OCI-LY7 (cell line): ENCODE measurements around the gene CPHXL2. TPM values are rescaled to one million over a fixed set of nuclear protein-coding genes. Genes with fewer than 3 reads are reported as not detected.

ENCODE experiments used
- BruUV-seq: library from RNA; stranded (reverse); fragments of 400-500 nt; replicated peaks from 2 replicates; lab custom pipeline; 2021; lab: Mats Ljungman, UMichigan
- CTCF ChIA-PET: fragments of 300-600 bp; sonication (Branson Sonifier 250); formaldehyde crosslinking; loops from one replicate; lab custom pipeline; 2022; ENCODE audit warnings: antibody characterized with exemption; ENCODE audit not compliant: unreplicated experiment; lab: Charles Lee
- POLR2A ChIA-PET: fragments of 300-600 bp; sonication (Branson Sonifier 250); formaldehyde crosslinking; loops from one replicate; lab custom pipeline; 2022; ENCODE audit warnings: antibody characterized with exemption; lab: Charles Lee
- DNase-seq: peaks from one replicate; pipeline ENCODE4 v3.0.0-alpha.2; 2015; ENCODE audit warnings: low spot score
- H2AFZ ChIP-seq: fragments of 200-600 bp; sonication (generic), shearing (Covaris generic); 2 replicates; pipeline ENCODE4 v1.6.1; 2014; ENCODE audit warnings: mild to moderate bottlenecking, antibody characterized with exemption, low read length, moderate library complexity
- H3K27ac ChIP-seq: fragments of 200-600 bp; sonication (generic); 2 replicates; pipeline ENCODE4 v1.5.1; 2014; ENCODE audit warnings: mixed run types, low read depth, mild to moderate bottlenecking, moderate library complexity, low read length, inconsistent platforms; ENCODE audit not compliant: poor library complexity, severe bottlenecking
- H3K36me3 ChIP-seq: fragments of 200-600 bp; sonication (generic); 2 replicates; pipeline ENCODE4 v1.6.1; 2014; ENCODE audit warnings: mild to moderate bottlenecking, antibody characterized with exemption, low read length, moderate library complexity, mixed read lengths; ENCODE audit not compliant: insufficient read depth
- H3K4me1 ChIP-seq: fragments of 200-600 bp; sonication (generic); 2 replicates; pipeline ENCODE4 v1.5.1; 2014; ENCODE audit warnings: mild to moderate bottlenecking, low read length; ENCODE audit not compliant: insufficient read depth, poor library complexity, severe bottlenecking
- H3K4me2 ChIP-seq: fragments of 200-600 bp; sonication (generic); 2 replicates; pipeline ENCODE4 v1.6.1; 2014; ENCODE audit warnings: mild to moderate bottlenecking, low read length
- H3K4me3 ChIP-seq: fragments of 200-600 bp; sonication (generic); 2 replicates; pipeline ENCODE4 v1.5.1; 2014; ENCODE audit warnings: mild to moderate bottlenecking, low read depth, low read length; ENCODE audit not compliant: poor library complexity, severe bottlenecking
- H3K79me2 ChIP-seq: fragments of 200-600 bp; sonication (generic); 2 replicates; pipeline ENCODE4 v1.6.1; 2016; ENCODE audit warnings: low read depth, mild to moderate bottlenecking, low read length, moderate library complexity, mixed read lengths; ENCODE audit not compliant: insufficient read depth
- H3K9me2 ChIP-seq: fragments of 200-600 bp; sonication (generic); 2 replicates; pipeline ENCODE4 v1.6.1; 2016; ENCODE audit warnings: mild to moderate bottlenecking, low read length, mixed read lengths; ENCODE audit not compliant: insufficient read depth
- H3K9me3 ChIP-seq: fragments of 200-600 bp; sonication (generic); 2 replicates; pipeline ENCODE4 v1.6.1; 2014; ENCODE audit warnings: mild to moderate bottlenecking, mixed run types, low read length, mixed read lengths
- H4K20me1 ChIP-seq: fragments of 200-600 bp; sonication (generic); 2 replicates; pipeline ENCODE4 v1.6.1; 2014; ENCODE audit warnings: mild to moderate bottlenecking, antibody characterized with exemption, low read length, moderate library complexity, mixed read lengths; ENCODE audit not compliant: insufficient read depth
- EZH2phosphoT487 ChIP-seq: fragments of 200-600 bp; sonication (generic); IDR thresholded peaks from 2 replicates; pipeline ENCODE4 v1.6.1; 2018; ENCODE audit warnings: low read depth, borderline replicate concordance, mild to moderate bottlenecking, mixed run types, antibody characterized with exemption, low read length, moderate library complexity, mixed read lengths
- intact Hi-C: fragments of 100-400 bp; cut with micrococcal nuclease; formaldehyde crosslinking; loops from one replicate; pipeline ENCODE4 v1.10.0; 2022; ENCODE audit not compliant: unreplicated experiment
- total RNA-seq, 2 experiments: library from RNA; depleted of rRNA in 1 of 2; stranded (reverse); fragments of >200 nt in 1 of 2; shearing (Covaris generic) in 1 of 2; gene quantifications; 2 replicates each; pipeline ENCODE4 v1.2.3, GENCODE V29; 2014 to 2022
- TF ChIP-seq, protein P1 (sequence below): fragments of 200-600 bp; sonication (generic); conservative IDR thresholded peaks from 2 replicates; pipeline ENCODE4 v1.5.1; 2014; ENCODE audit warnings: mild to moderate bottlenecking, antibody characterized with exemption, low read length, moderate library complexity, mixed read lengths

The CPHXL2 gene
- total RNA-seq, 2 experiments from 2014 or later, result not detected

DNA sequence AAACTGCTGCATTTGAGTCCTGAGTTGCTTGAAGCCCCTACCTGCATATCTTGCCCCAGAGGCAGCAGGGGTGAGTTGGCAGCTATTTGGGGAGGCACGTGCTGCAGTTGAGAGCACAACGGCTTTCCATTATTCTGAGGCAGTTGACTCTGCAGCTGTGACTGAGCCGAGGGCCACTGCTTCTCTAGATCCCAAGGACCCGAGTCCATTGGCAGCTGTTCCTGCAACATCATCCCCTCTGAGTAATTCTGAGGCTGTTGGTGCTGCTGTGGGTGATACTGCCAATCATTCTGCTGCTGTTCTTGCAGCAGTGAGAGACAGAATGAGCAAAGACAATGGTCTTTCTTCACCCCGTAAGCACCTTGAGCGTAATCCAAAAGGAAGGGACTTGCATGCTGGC, 16.5 kb downstream of the CPHXL2 start:
- POLR2A ChIA-PET, result interaction anchor here (0.7 kb wide), 2 partner anchors 13 to 16 kb away, joined by 5 to 6 read pairs; no protein-coding TSS in a partner anchor
- BruUV-seq, result no TSS peak

DNA sequence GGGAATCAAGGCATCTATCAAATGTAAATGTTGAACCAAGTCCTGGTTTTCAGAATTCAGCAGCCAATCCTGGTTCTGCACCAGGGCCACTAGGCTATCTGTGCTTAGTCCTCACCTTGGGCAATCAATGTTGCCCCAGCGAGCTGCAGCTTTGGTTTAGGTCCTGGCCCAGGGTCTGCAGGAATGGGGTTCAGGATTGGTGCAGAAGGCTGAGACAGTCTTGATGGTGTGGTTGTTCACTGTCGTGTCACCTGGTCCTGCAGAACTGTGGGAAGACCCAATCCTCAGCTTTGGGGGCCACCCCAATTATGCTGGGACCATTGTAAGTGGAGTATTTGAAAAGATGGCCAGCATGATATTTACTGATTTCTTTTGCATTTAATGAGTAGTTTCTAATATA, 18.6 kb downstream of the CPHXL2 start:
- Histone ChIP-seq H2AFZ (no peak overlapping the region), H3K4me1 (peaks cover 12% of the 10 kb centered on the region), H3K9me2 (no peaks in the 10 kb centered on the region), H3K4me2 (no peak overlapping the region), H4K20me1 (peaks cover 6% of the 10 kb centered on the region; the same call in 1 of the 2 replicates), H3K36me3 (peaks cover 72% of the 10 kb centered on the region), H3K79me2 (peaks cover 13% of the 10 kb centered on the region), H3K9me3 (no peaks in the 10 kb centered on the region), H3K27ac (no peak overlapping the region), H3K4me3 (no peak overlapping the region)
- POLR2A ChIA-PET, result interaction anchor here (1.0 kb wide), 1 partner anchor 104 kb away, joined by 3 read pairs; no protein-coding TSS in a partner anchor
- no TSS peak for BruUV-seq
- DNase-seq, result no peak
- intact Hi-C loops, result no loop called here
- TF ChIP-seq, protein P1, sequence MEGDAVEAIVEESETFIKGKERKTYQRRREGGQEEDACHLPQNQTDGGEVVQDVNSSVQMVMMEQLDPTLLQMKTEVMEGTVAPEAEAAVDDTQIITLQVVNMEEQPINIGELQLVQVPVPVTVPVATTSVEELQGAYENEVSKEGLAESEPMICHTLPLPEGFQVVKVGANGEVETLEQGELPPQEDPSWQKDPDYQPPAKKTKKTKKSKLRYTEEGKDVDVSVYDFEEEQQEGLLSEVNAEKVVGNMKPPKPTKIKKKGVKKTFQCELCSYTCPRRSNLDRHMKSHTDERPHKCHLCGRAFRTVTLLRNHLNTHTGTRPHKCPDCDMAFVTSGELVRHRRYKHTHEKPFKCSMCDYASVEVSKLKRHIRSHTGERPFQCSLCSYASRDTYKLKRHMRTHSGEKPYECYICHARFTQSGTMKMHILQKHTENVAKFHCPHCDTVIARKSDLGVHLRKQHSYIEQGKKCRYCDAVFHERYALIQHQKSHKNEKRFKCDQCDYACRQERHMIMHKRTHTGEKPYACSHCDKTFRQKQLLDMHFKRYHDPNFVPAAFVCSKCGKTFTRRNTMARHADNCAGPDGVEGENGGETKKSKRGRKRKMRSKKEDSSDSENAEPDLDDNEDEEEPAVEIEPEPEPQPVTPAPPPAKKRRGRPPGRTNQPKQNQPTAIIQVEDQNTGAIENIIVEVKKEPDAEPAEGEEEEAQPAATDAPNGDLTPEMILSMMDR, result no peak
- no peak for TF ChIP-seq EZH2phosphoT487
- CTCF ChIA-PET, result no interaction called here

More for the DNA sequence above, 16.5 kb downstream of the CPHXL2 start:
- intact Hi-C loops, result no loop called here
- TF ChIP-seq EZH2phosphoT487, result no peak
- TF ChIP-seq, protein P1, result no peak
- no peaks in the 10 kb centered on the region for H3K9me3 ChIP-seq
- H3K36me3 ChIP-seq, result peaks cover 54% of the 10 kb centered on the region
- no peaks in the 10 kb centered on the region for H3K79me2 ChIP-seq
- no peak overlapping the region for H3K27ac ChIP-seq
- CTCF ChIA-PET, result no interaction called here
- H3K4me1 ChIP-seq, result no peaks in the 10 kb centered on the region
- H2AFZ ChIP-seq, result no peak overlapping the region
- no peak overlapping the region for H3K4me2 ChIP-seq
- no peaks in the 10 kb centered on the region for H3K9me2 ChIP-seq
- no peak overlapping the region for H3K4me3 ChIP-seq
- no peaks in the 10 kb centered on the region for H4K20me1 ChIP-seq
- no peak for DNase-seq

DNA sequence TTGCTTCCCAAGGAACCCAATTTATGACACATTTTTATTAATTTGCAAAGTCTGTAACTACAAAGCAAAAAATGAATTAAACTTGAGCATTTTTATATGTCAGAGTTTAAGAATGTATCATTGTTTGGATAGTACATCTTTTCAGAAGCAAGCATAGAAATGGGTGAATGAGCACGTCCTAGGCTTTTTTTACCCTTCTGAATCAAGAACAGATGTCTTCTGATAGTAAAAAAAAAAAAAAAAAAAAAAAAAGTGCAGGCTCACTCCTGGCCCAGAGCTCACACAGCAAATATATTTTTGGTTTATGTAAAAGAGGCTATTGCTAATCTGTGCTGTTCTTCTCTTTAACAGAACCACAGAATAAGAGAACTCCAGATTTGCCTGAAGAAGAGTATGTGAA, 22.9 kb downstream of the CPHXL2 start:
- BruUV-seq, result no TSS peak

More for the DNA sequence above, 22.9 kb downstream of the CPHXL2 start:
- H3K4me3 ChIP-seq, result peak overlapping the region; percentile 16
- H3K9me3 ChIP-seq, result no peaks in the 10 kb centered on the region
- peaks cover 55% of the 10 kb centered on the region for H3K79me2 ChIP-seq
- H2AFZ ChIP-seq, result no peak overlapping the region
- intact Hi-C loops, result no loop called here
- peak overlapping the region; percentile 11 for H3K27ac ChIP-seq
- DNase-seq, result peak; percentile 16
- H3K9me2 ChIP-seq, result no peaks in the 10 kb centered on the region
- peaks cover 75% of the 10 kb centered on the region for H3K36me3 ChIP-seq
- no peak for TF ChIP-seq EZH2phosphoT487
- TF ChIP-seq, protein P1, result no peak
- H3K4me2 ChIP-seq, result peak overlapping the region; percentile 87
- POLR2A ChIA-PET, result interaction anchor here (0.6 to 0.7 kb wide), 5 partner anchors 21 to 1356 kb away, joined by 3 to 6 read pairs (median 4); no protein-coding TSS in a partner anchor
- H3K4me1 ChIP-seq, result peaks cover 44% of the 10 kb centered on the region
- CTCF ChIA-PET, result no interaction called here
- peaks cover 35% of the 10 kb centered on the region for H4K20me1 ChIP-seq
